Heart left ventricle (tissue), 13 donors: ENCODE data around the gene CD24.

Experiments
- CTCF ChIP-seq, 12 donors: fragments of 200-600 bp; sonication (generic) in 4 of 12; IDR thresholded peaks; one replicate each; pipeline versions ENCODE4 v1.5.0 to v1.8.0; 2018 to 2022; ENCODE audit warnings: antibody characterized with exemption in 12 of 12, mild to moderate bottlenecking in 5 of 12
- POLR2A ChIP-seq, 2 donors: fragments of 450-650 bp; IDR thresholded peaks; one replicate each; pipeline ENCODE4 v1.6.1; 2017; ENCODE audit warnings: antibody characterized with exemption in 2 of 2, mild to moderate bottlenecking in 2 of 2, moderate library complexity in 2 of 2
- donor health status: ischemic (EF 13 %, LVEDD 7.1; RV severe dilation, severe dysfunction).
- donor health status: DM: no; HTN: yes; CAD: no.
- donor health status: DM: no; HTN: no; CAD: no.
- donor health status: ischemic (EF 25% LVEDD 6.9; RV normal size, moderate dysfunction).
- donor health status: ischemic (EF 25% LVEDD 5.7; RV mildly dilated, moderate dysfunction).
- donor health status: ischemic (EF 35%, LVEDD 5.7; RV mildly dilated, moderate dysfunction).
- donor health status: nonischemic (EF 11% LVEDD 7.7; RV severe dilation, severe dysfunction).
- donor health status: DM: yes; HTN: yes; CAD: no.
- donor health status: PGD.
- donor health status: ischemic (EF 29% LVEDD 5.4; RV normal size, mild dysfunction).
- donor health status: nonischemic (EF 23%, LVEDD 6.1; RV moderate dilation, normal function).

GRCh38 chr6:106961801-106962200 is 12.7 kb downstream of the CD24 start:
- no peak for TF ChIP-seq CTCF (IDR thresholded peaks at IDR 0.05)
- TF ChIP-seq POLR2A (IDR thresholded peaks at IDR 0.05): no peak
